ENCODE data around the gene ZBTB40. TPM values are rescaled to one million over a fixed set of nuclear protein-coding genes. Genes with fewer than 3 reads are reported as not detected.

Gene ZBTB40
- total and polyA plus RNA-seq, 4 donors: 6.6 to 19.3 (median 12.0) TPM

GRCh38 chr1:22437573-22437972 lies 14.1 kb upstream of the ZBTB40 start:
- Histone ChIP-seq H3K9ac (ENCODE audit: insufficient read depth in 1 of 2, low read length in 2 of 2) (no peak overlapping the region), H3K27ac (ENCODE audit: low read depth in 1 of 2, low read length in 1 of 2) (no peak overlapping the region), H3K36me3 (ENCODE audit: control insufficient read depth in 4 of 4, insufficient read depth in 4 of 4, low read length in 4 of 4) (no peaks in the 10 kb centered on the region), H3K4me1 (ENCODE audit: control insufficient read depth in 5 of 5, insufficient read depth in 5 of 5, low read length in 5 of 5) (no peaks in the 10 kb centered on the region), H3K4me3 (no peak overlapping the region), H3K27me3 (ENCODE audit: control insufficient read depth in 3 of 3, insufficient read depth in 3 of 3, low read length in 2 of 3) (no peaks in the 10 kb centered on the region), H3K9me3 (ENCODE audit: control insufficient read depth in 4 of 4, insufficient read depth in 3 of 4, low read length in 3 of 4) (peaks cover 0 to 6% (median 3%) of the 10 kb centered on the region in 4 donors)
- WGBS, 2 donors: 73 to 76% methylated on average over 13 of the region's 13 CpGs
- no peak for TF ChIP-seq CTCF (IDR thresholded peaks at IDR 0.05; ENCODE audit: control extremely low read depth, extremely low read depth)
- DNase-seq (no peak), ATAC-seq (ENCODE audit: insufficient read depth, low FRiP score) (no peak)

- no peaks in the 10 kb centered on the region for H3K4me1 ChIP-seq (ENCODE audit: control insufficient read depth in 5 of 5, insufficient read depth in 5 of 5, low read length in 5 of 5)
- H3K9me3 ChIP-seq (ENCODE audit: control insufficient read depth in 4 of 4, insufficient read depth in 3 of 4, low read length in 3 of 4): peaks cover 0 to 6% (median 3%) of the 10 kb centered on the region in 4 donors
- H3K9ac ChIP-seq (ENCODE audit: insufficient read depth in 1 of 2, low read length in 2 of 2): no peak overlapping the region
- no peaks in the 10 kb centered on the region for H3K27me3 ChIP-seq (ENCODE audit: control insufficient read depth in 3 of 3, insufficient read depth in 3 of 3, low read length in 2 of 3)
- DNase-seq (no peak), ATAC-seq (ENCODE audit: insufficient read depth, low FRiP score) (no peak)
- TF ChIP-seq CTCF (IDR thresholded peaks at IDR 0.05; ENCODE audit: control extremely low read depth, extremely low read depth): no peak
- H3K36me3 ChIP-seq (ENCODE audit: control insufficient read depth in 4 of 4, insufficient read depth in 4 of 4, low read length in 4 of 4): no peaks in the 10 kb centered on the region
- no peak overlapping the region for H3K4me3 ChIP-seq
- no peak overlapping the region for H3K27ac ChIP-seq (ENCODE audit: low read depth in 1 of 2, low read length in 1 of 2)
Measured at GRCh38 chr1:22440582-22440981, 11.1 kb upstream of the ZBTB40 start.

GRCh38 chr1:22442212-22442894 lies 9.3 kb upstream of the ZBTB40 start:
- Histone ChIP-seq H3K36me3 (ENCODE audit: control insufficient read depth in 4 of 4, insufficient read depth in 4 of 4, low read length in 4 of 4) (no peaks in the 10 kb centered on the region), H3K9me3 (ENCODE audit: control insufficient read depth in 4 of 4, insufficient read depth in 3 of 4, low read length in 3 of 4) (peaks cover 0 to 6% (median 3%) of the 10 kb centered on the region in 4 donors), H3K27me3 (ENCODE audit: control insufficient read depth in 3 of 3, insufficient read depth in 3 of 3, low read length in 2 of 3) (no peaks in the 10 kb centered on the region), H3K4me3 (no peak overlapping the region), H3K9ac (ENCODE audit: insufficient read depth in 1 of 2, low read length in 2 of 2) (no peak overlapping the region), H3K4me1 (ENCODE audit: control insufficient read depth in 5 of 5, insufficient read depth in 5 of 5, low read length in 5 of 5) (peaks cover 0 to 3% (median 0%) of the 10 kb centered on the region in 5 donors), H3K27ac (ENCODE audit: low read depth in 1 of 2, low read length in 1 of 2) (no peak overlapping the region)
- TF ChIP-seq CTCF (IDR thresholded peaks at IDR 0.05; ENCODE audit: control extremely low read depth, extremely low read depth): no peak
- DNase-seq: no peak
- no peak for ATAC-seq (ENCODE audit: insufficient read depth, low FRiP score)
- WGBS, 2 donors: 46 to 58% methylated on average over 5 of the region's 5 CpGs

- TF ChIP-seq CTCF (IDR thresholded peaks at IDR 0.05; ENCODE audit: control extremely low read depth, extremely low read depth): no peak
Measured at GRCh38 chr1:22443332-22443731, 8.3 kb upstream of the ZBTB40 start.

More at GRCh38 chr1:22443332-22443731, 8.3 kb upstream of the ZBTB40 start:
- Histone ChIP-seq H3K27ac (ENCODE audit: low read depth in 1 of 2, low read length in 1 of 2) (no peak overlapping the region), H3K36me3 (ENCODE audit: control insufficient read depth in 4 of 4, insufficient read depth in 4 of 4, low read length in 4 of 4) (no peaks in the 10 kb centered on the region), H3K4me1 (ENCODE audit: control insufficient read depth in 5 of 5, insufficient read depth in 5 of 5, low read length in 5 of 5) (peaks cover 0 to 11% (median 0%) of the 10 kb centered on the region in 5 donors), H3K9me3 (ENCODE audit: control insufficient read depth in 4 of 4, insufficient read depth in 3 of 4, low read length in 3 of 4) (peaks cover 0 to 6% (median 3%) of the 10 kb centered on the region in 4 donors), H3K4me3 (no peak overlapping the region), H3K9ac (ENCODE audit: insufficient read depth in 1 of 2, low read length in 2 of 2) (no peak overlapping the region), H3K27me3 (ENCODE audit: control insufficient read depth in 3 of 3, insufficient read depth in 3 of 3, low read length in 2 of 3) (no peaks in the 10 kb centered on the region)
- ATAC-seq (ENCODE audit: insufficient read depth, low FRiP score) (no peak), DNase-seq (no peak)
- 67 to 84% methylated on average over 4 of the region's 4 CpGs for WGBS, 2 donors

Data from lung (tissue), 12 donors.